HG02970 (cell line): Measurements from ENCODE around the gene CTU2.

Experiments
- ATAC-seq: cut with Tn5 transposase; IDR thresholded peaks from one replicate; pipeline ENCODE4 v1.9.1; 2021; ENCODE audit warnings: mild to moderate bottlenecking, moderate library complexity, moderate number of reproducible peaks; ENCODE audit not compliant: unreplicated experiment, low FRiP score

CTU2 gene

DNA sequence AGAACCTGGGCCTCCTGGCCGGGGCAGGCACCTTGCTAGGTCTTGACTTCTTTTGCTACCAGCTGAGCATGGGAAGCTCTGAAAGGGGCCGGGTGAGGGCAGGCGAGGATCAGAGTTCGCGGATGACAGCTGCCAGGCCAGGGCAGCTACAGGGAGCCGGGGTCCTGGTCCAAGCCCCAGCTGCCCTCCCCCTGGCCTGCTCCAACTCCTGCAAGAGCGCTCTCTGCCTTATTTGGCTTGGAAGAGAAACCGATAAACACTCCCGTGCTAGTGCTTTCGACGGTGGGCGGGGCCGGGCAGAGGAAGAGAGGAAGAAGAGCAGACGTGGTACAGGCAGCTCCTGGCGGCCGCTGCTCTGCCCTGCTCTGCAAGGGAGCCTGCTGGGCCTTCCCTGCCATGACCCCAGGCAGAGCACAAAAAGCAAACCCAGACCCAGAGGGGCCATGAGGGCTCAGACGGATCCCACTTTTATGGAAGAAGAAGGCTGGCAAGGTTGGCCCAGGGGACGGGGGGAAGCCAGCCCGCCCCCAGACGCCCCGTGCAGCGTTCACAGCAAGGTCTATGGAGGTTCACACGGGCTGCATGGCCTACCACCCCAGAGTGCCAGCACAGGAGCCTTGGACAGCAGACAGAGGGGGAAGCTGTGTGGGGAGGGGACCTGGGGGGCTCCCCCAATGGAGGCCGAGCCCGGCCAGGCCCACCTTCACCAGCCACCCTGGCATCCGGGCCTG is 53.1 kb downstream of the CTU2 start:
- no peak for ATAC-seq

DNA sequence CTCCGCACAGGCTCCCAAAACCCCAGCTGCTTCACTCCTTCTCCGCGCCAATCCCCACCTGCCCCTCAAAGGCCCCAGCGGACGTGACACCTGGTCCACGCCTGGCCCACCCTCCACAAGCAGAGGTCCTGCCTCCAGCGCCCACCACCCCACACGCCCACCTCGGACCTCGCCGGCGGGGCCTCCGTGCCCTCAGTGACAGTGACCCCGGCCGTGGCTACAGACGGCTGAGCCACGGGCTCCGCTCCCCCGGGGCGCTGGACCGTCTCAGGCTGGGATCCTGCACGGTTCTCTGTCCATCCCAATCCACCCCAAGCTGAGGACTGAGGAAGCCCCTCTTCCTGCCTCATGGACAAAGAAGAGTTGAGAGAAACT is 53.7 kb downstream of the CTU2 start:
- ATAC-seq = no peak

DNA sequence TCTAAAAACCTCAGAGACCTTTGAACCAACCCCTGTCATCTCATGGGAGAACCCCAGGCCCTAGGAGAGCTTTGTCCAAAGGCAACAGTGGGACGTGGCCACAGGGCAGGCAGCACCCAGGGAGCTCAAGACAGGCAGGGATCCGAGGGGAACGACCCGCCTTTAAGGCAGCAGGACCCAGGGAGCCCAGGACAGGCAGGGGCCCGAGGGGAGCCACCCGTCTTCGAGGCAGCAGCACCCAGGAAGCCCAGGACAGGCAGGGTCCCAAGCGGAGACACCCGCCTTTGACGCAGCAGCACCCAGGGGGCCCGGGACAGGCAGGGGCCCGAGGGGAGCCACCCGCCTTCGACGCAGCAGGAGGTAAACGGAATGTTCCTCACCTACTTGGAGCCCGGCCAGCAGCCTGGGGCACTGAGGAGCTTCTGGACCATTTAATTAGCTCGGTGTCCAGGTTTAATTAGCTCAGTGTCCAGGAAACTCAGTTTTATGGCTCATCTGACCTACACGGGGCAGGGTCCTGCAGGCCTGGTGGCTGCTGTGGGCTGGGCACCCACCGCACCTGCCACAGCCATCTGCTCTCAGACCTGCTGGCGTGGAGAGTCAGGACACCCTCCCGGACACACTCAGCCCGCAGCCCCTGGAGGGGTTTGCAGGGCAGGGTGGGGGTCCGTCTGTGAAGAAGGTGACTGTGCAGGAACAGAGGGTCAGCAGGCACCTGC is 54.3 kb downstream of the CTU2 start:
- no peak for ATAC-seq

DNA sequence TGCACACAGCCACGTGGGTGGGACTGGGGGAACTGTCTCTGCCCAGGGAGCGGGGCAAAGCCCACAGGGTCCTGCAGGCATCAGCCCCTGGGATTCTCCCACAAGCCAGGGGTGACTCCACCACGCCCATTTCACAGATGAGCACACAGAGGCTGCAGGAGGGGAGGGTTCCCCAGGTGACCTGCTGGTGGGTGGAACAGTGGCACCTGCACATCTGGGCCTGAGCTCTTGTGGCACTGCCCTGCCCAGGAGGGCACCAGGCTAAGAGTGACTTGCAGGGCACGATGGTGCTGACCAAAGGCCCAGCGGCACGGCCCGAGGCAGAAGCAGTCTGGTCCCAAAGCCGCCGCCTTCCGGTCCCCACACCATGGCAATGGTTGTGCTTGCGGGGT is 54.8 kb downstream of the CTU2 start:
- no peak for ATAC-seq

DNA sequence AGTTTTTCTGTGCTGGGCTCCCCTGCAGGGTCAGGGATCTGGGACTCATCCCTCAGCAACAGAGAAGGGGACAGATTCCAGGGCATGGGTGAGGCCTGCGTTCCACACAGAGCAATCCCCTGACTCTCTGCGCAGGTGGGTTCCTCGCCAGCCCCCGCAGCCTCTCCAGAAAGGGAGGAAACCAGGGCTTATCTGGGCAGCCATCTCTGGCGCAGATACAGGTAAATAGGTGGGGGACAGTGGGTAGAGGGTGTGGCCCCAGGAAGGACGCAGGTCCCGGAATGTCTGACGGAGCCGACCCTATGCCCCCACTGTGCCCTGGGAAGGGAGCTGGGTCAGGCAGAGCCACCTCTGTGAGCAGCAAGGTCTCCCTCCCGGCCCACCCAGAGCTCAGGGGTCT is 55.5 kb downstream of the CTU2 start:
- no peak for ATAC-seq

DNA sequence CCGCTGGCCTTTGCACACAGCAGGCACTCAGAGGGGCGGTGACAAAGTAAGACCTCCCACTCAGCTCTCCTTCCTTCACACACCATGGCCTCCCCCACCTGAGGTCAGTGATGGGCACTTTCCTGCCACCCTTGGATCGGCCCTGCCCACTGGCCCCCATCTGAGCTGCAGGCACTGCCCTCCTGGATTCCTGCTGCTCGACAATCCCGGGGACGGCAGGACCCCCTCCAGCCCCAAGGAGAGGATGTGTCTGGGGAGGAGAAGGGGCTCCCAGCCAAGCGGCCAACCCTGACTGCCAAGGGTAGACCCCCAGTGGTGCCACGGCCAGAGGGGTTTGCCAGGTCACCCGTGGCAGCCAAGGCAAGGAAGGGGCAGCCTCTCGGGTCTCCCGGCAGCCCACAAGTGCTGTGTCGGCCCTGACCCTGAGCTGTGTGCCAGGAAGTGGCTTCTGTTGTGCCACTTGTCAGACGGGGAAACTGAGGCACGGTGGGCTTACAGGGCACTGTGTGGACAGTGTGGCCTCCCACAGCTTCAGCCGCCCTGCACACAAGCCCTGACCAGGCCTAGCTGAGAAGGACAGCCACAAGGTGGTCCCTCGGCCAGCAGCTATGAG is 56.1 kb downstream of the CTU2 start:
- ATAC-seq = no peak

DNA sequence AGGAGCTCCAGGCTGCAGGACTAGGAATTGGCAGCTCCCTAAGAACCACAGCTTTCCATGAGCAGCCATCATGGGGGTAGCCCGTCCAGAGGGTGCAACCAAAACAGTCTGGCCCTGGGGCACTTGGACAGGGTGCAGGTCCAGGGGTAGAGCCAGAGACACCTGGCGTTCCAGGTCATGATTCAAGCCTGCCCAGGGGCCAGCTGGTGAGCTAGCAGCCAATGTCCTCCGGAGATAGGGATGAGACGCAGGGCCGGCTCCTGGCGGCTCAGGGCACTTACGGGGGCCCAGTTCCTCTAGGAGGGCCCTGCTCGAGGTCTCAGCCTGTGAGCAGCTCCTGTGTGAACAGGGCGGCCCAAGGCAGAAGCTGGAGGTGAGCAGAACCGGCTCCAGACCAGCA is 56.6 kb downstream of the CTU2 start:
- no peak for ATAC-seq

DNA sequence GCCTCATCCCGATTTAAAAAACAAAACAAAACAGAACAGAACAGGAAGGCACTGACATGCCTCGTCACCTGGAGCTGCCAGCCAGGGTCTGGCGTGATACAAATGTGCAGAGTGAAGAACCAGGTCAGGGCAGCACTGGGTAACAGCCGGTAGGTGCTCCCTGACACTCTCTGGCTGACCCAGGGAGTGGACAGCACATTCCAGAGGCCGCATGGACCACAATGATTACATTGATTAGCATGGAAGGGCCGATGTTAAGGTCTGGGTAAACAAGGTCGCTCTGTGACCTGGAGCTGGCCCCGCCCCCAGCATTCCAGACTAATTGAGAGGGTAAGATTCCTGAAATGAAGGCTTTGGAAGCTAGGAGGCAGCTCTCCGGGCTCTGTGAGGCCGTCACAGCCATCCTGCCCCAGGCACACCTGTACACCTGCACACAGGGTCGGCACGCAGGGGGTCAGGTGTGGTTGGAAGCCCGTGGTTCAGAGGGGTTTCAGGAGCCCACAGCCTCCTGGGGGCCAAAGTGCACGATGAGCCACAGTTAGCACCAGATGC is 57.3 kb downstream of the CTU2 start:
- no peak for ATAC-seq

DNA sequence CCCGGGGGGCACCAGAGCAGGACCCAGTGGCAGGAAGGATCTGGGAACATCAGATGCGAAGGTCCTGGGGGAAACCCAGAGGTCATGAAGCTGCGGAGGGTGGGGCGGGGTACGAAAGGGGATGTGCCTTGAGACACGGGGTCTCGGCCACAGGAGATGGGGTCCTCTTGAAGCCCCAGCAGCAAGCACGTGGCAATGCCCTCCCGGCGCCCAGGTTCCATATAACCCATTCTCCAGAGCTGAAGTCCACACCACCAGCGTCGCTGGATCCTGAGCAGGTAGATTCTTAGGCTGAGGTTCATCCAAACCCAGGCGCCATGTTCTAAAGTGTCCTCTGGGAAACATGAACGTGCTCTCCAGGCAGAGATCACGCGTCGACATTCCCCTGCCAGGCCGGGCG is 57.8 kb downstream of the CTU2 start:
- ATAC-seq = no peak

DNA sequence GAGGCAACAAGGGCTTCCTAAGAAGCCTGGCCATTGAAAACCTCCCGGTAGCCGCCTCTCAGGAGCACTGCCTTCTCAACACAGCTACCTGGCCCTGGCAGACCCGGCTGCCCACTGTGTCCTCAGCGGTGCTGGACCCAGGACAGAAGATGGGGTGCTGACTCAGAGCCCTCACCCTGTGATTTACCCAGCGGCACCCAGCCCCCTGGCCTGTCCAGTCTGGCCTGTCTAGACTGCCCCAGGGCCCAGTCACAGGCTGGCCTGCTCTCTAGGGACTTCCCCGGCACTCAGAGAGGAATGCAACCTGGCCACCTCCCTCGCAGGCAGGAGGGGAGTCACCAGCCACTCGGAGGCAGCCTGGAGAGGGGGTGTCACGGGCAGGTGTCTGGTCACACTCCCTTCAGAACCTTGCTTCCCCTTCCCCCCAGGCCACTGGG is 58.6 kb downstream of the CTU2 start:
- ATAC-seq = no peak
